HEK293 (cell line): ENCODE results near the gene UBFD1.

Source experiments
- CTCF ChIP-seq: fragments of 450-650 bp; formaldehyde crosslinking; IDR thresholded peaks from 2 replicates; pipeline ENCODE4 v1.5.1; 2016; ENCODE audit warnings: missing biosample characterization, missing genetic modification characterization
- PRDM1 ChIP-seq: fragments of 450-650 bp; formaldehyde crosslinking; IDR thresholded peaks from 2 replicates; pipeline ENCODE4; 2016; ENCODE audit warnings: missing biosample characterization, missing genetic modification characterization
- WT1 ChIP-seq: fragments of 450-650 bp; formaldehyde crosslinking; IDR thresholded peaks from 2 replicates; pipeline ENCODE4 v1.5.1; 2016; ENCODE audit warnings: missing biosample characterization, missing genetic modification characterization
- ZBTB20 ChIP-seq: fragments of 450-650 bp; formaldehyde crosslinking; IDR thresholded peaks from 2 replicates; pipeline ENCODE4 v1.5.1; 2016; ENCODE audit warnings: missing biosample characterization, missing genetic modification characterization
- ZBTB8A ChIP-seq: fragments of 450-650 bp; formaldehyde crosslinking; IDR thresholded peaks from 2 replicates; pipeline ENCODE4 v1.5.1; 2016; ENCODE audit warnings: missing biosample characterization, missing genetic modification characterization
- ZFHX2 ChIP-seq: fragments of 450-650 bp; formaldehyde crosslinking; conservative IDR thresholded peaks from 2 replicates; pipeline ENCODE4 v1.5.1; 2016; ENCODE audit warnings: missing biosample characterization, missing genetic modification characterization
- ZNF138 ChIP-seq: fragments of 450-650 bp; formaldehyde crosslinking; IDR thresholded peaks from 2 replicates; pipeline ENCODE4 v1.5.1; 2016; ENCODE audit warnings: missing biosample characterization, missing genetic modification characterization, borderline replicate concordance
- ZNF223 ChIP-seq: fragments of 450-650 bp; formaldehyde crosslinking; IDR thresholded peaks from 2 replicates; pipeline ENCODE4 v1.5.1; 2016; ENCODE audit warnings: missing biosample characterization, missing genetic modification characterization
- ZNF610 ChIP-seq: fragments of 450-650 bp; formaldehyde crosslinking; IDR thresholded peaks from 2 replicates; pipeline ENCODE4 v1.5.1; 2016; ENCODE audit warnings: missing biosample characterization, missing genetic modification characterization, borderline replicate concordance
- ZNF621 ChIP-seq: fragments of 450-650 bp; formaldehyde crosslinking; IDR thresholded peaks from 2 replicates; pipeline ENCODE4 v1.5.1; 2017; ENCODE audit warnings: missing biosample characterization, missing genetic modification characterization
- ZNF623 ChIP-seq: fragments of 450-650 bp; formaldehyde crosslinking; IDR thresholded peaks from 2 replicates; pipeline ENCODE4 v1.5.1; 2016; ENCODE audit warnings: missing biosample characterization, missing genetic modification characterization
- ZNF629 ChIP-seq: fragments of 450-650 bp; formaldehyde crosslinking; IDR thresholded peaks from 2 replicates; pipeline ENCODE4 v1.5.1; 2017; ENCODE audit warnings: missing biosample characterization, missing genetic modification characterization
- ZNF701 ChIP-seq: fragments of 450-650 bp; formaldehyde crosslinking; IDR thresholded peaks from 2 replicates; pipeline ENCODE4 v1.5.1; 2016; ENCODE audit warnings: missing biosample characterization, missing genetic modification characterization
- ZXDB ChIP-seq: fragments of 450-650 bp; formaldehyde crosslinking; IDR thresholded peaks from 2 replicates; pipeline ENCODE4 v1.5.1; 2016; ENCODE audit warnings: missing biosample characterization, missing genetic modification characterization
- TF ChIP-seq, protein P1 (sequence below): fragments of 450-650 bp; IDR thresholded peaks from 2 replicates; pipeline ENCODE4 v1.5.1; 2018; ENCODE audit warnings: missing biosample characterization, mild to moderate bottlenecking, missing genetic modification characterization
- TF ChIP-seq, protein P2 (sequence below): fragments of 450-650 bp; formaldehyde crosslinking; IDR thresholded peaks from 2 replicates; pipeline ENCODE4 v1.5.1; 2017; ENCODE audit warnings: missing biosample characterization, missing genetic modification characterization
- TF ChIP-seq, protein P3 (sequence below): sonication (generic); formaldehyde crosslinking; IDR thresholded peaks from 2 replicates; pipeline ENCODE4 v1.8.1; 2022; ENCODE audit warnings: mild to moderate bottlenecking, moderate library complexity, missing genetic modification reagents
- TF ChIP-seq, protein P4 (sequence below): fragments of 450-650 bp; formaldehyde crosslinking; IDR thresholded peaks from 2 replicates; pipeline ENCODE4 v1.5.1; 2017; ENCODE audit warnings: missing biosample characterization, mild to moderate bottlenecking, missing genetic modification characterization, moderate library complexity

Gene UBFD1

DNA sequence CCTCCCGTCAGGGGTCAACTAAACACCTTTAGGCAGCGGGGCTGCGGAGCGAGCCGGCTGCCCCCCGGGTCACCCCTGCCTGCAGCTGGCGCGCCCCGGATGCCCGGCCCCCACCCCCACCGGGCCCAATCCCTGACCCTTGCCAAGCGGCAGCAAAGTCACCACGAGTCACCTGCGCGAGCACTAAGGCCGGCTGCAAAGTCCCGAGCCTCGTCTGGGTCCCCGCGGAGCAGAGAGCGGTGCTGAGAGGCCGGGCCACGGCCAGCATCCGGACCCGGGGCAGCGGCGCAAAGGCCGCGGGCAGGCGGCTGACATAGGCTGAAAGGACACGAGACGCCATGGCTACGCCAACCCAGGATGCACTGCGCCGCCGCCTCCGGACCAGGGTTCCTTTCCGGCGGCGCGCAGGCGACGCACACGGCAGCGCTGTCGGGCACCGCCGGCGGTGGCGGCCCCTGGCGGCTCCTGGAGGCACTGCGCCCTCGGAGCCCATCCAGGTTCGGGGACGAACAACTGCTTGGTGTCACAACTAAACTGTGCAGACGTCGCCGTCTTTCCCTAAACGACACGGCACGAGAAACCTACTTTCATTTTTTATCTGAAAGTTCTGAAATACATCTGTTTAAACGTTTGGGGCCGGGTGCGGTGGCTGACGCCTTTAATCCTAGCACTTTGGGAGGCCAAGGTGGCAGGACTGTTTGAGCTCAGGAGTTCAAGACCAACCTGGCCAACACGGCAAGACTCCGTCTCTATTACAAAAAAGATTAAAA lies 38.6 kb downstream of the UBFD1 start, which contains the start of gene NDUFAB1 (continued):
- TF ChIP-seq ZXDB (tag by site-specific recombination), result peak; percentile 76; the same call in 1 of the 2 replicates
- peak; percentile 97 for TF ChIP-seq CTCF (tag by site-specific recombination)
- TF ChIP-seq ZFHX2 (tag by site-specific recombination), result peak; percentile 74
- peak; percentile 60; the same call in 1 of the 2 replicates for TF ChIP-seq ZBTB20 (tag by site-specific recombination)
- TF ChIP-seq ZNF701 (tag by site-specific recombination), result no peak
- no peak for TF ChIP-seq ZNF621 (tag by site-specific recombination)
- peak; percentile 34; the same call in 1 of the 2 replicates for TF ChIP-seq ZBTB8A (tag by site-specific recombination)
- peak; percentile 44 for TF ChIP-seq ZNF629 (tag by site-specific recombination)
- TF ChIP-seq, protein P1, sequence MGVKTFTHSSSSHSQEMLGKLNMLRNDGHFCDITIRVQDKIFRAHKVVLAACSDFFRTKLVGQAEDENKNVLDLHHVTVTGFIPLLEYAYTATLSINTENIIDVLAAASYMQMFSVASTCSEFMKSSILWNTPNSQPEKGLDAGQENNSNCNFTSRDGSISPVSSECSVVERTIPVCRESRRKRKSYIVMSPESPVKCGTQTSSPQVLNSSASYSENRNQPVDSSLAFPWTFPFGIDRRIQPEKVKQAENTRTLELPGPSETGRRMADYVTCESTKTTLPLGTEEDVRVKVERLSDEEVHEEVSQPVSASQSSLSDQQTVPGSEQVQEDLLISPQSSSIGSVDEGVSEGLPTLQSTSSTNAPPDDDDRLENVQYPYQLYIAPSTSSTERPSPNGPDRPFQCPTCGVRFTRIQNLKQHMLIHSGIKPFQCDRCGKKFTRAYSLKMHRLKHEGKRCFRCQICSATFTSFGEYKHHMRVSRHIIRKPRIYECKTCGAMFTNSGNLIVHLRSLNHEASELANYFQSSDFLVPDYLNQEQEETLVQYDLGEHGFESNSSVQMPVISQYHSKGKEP (tag by site-specific recombination), result peak; percentile 23; the same call in 1 of the 2 replicates
- TF ChIP-seq WT1 (tag by site-specific recombination), result no peak
- TF ChIP-seq ZNF623 (tag by site-specific recombination), result no peak
- TF ChIP-seq, protein P2, sequence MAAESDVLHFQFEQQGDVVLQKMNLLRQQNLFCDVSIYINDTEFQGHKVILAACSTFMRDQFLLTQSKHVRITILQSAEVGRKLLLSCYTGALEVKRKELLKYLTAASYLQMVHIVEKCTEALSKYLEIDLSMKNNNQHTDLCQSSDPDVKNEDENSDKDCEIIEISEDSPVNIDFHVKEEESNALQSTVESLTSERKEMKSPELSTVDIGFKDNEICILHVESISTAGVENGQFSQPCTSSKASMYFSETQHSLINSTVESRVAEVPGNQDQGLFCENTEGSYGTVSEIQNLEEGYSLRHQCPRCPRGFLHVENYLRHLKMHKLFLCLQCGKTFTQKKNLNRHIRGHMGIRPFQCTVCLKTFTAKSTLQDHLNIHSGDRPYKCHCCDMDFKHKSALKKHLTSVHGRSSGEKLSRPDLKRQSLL (tag by site-specific recombination), result no peak
- TF ChIP-seq PRDM1 (tag by site-specific recombination), result peak; percentile 93
- TF ChIP-seq, protein P3, sequence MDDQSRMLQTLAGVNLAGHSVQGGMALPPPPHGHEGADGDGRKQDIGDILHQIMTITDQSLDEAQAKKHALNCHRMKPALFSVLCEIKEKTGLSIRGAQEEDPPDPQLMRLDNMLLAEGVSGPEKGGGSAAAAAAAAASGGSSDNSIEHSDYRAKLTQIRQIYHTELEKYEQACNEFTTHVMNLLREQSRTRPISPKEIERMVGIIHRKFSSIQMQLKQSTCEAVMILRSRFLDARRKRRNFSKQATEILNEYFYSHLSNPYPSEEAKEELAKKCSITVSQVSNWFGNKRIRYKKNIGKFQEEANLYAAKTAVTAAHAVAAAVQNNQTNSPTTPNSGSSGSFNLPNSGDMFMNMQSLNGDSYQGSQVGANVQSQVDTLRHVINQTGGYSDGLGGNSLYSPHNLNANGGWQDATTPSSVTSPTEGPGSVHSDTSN (CRISPR knock-in tag), result peak; percentile 87
- TF ChIP-seq, protein P4, sequence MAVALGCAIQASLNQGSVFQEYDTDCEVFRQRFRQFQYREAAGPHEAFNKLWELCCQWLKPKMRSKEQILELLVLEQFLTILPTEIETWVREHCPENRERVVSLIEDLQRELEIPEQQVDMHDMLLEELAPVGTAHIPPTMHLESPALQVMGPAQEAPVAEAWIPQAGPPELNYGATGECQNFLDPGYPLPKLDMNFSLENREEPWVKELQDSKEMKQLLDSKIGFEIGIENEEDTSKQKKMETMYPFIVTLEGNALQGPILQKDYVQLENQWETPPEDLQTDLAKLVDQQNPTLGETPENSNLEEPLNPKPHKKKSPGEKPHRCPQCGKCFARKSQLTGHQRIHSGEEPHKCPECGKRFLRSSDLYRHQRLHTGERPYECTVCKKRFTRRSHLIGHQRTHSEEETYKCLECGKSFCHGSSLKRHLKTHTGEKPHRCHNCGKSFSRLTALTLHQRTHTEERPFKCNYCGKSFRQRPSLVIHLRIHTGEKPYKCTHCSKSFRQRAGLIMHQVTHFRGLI (tag by site-specific recombination), result peak; percentile 32; the same call in 1 of the 2 replicates
- no peak for TF ChIP-seq ZNF223 (tag by site-specific recombination)
- no peak for TF ChIP-seq ZNF138 (tag by site-specific recombination)
- TF ChIP-seq ZNF610 (tag by site-specific recombination), result no peak
